Retinal pigment epithelial cell (primary cell): ENCODE data around the gene TSPYL4.

Experiments used
- DNase-seq: peaks from one replicate; pipeline ENCODE4 v3.0.0-alpha.2; 2010; ENCODE audit warnings: low read depth
- H3K4me3 ChIP-seq: 2 replicates; pipeline ENCODE4 v1.5.1; 2011; ENCODE audit warnings: mild to moderate bottlenecking, low read length, control low read depth, moderate library complexity
- TF ChIP-seq, protein P1 (sequence below): conservative IDR thresholded peaks from 2 replicates; pipeline ENCODE4 v1.5.1; 2011; ENCODE audit warnings: low read depth, low read length, control low read depth, inconsistent platforms

The TSPYL4 gene

DNA sequence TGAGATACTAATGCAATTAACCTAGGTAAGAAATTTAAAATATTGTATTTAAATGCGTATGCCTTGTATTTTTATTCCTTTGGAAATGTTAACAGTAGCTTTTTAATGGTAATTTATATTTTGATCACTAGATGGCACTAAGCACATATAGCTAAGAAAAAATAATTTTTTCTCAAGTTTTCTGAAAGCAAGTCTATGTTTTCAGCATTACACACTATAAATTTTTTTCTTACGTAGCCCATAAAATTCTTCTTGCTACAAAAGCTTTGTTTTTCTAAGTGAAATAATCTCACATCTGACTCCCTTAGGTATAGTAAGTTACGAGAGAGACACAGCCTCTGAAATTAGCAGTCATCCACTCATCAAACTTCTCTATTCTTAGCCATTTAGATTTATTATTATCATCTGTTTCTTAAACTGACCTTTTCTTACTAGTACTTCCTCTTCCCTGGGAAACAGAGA, 35.7 kb downstream of the TSPYL4 start:
- DNase-seq: no peak
- no peak overlapping the region for H3K4me3 ChIP-seq
- TF ChIP-seq, protein P1, sequence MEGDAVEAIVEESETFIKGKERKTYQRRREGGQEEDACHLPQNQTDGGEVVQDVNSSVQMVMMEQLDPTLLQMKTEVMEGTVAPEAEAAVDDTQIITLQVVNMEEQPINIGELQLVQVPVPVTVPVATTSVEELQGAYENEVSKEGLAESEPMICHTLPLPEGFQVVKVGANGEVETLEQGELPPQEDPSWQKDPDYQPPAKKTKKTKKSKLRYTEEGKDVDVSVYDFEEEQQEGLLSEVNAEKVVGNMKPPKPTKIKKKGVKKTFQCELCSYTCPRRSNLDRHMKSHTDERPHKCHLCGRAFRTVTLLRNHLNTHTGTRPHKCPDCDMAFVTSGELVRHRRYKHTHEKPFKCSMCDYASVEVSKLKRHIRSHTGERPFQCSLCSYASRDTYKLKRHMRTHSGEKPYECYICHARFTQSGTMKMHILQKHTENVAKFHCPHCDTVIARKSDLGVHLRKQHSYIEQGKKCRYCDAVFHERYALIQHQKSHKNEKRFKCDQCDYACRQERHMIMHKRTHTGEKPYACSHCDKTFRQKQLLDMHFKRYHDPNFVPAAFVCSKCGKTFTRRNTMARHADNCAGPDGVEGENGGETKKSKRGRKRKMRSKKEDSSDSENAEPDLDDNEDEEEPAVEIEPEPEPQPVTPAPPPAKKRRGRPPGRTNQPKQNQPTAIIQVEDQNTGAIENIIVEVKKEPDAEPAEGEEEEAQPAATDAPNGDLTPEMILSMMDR: no peak

DNA sequence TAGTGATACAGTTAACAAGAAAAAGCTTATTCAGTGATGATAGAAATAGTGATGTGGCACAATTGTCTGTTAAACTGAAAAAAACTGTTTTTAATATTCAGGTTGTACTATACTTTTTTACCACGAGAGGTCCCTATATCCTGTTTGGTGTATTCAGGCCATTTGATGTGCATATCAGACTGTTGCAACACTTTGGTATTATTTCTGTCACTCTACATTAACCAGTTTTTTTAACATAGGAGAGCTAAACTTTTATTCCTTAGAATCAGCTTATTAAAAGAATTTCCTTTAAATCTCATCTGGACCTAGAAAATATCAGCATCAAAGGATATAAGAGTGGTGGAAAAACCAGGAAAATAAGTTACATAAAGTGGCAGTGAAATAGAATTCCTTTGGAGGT, 36.8 kb downstream of the TSPYL4 start:
- no peak for DNase-seq
- H3K4me3 ChIP-seq: no peak overlapping the region
- TF ChIP-seq, protein P1: peak; percentile 53

DNA sequence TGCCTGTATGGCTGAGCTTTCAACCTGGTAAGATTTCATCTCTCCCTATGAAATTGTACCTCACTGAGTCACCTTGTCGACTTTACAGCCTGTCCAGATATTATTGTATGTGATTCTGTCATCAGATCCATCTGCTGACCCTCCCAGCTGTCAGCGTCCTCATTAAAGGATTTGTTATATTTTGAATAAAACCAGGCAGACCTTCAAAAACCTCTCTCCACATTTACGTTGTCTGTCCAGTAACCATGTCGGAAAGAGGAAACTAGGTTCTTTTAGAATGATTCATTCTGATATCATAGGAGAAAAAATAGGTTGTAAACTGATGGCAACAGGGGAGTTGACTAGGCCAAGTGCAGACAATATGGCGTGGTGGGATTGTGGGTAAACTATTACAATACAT, 38.5 kb downstream of the TSPYL4 start:
- no peak for DNase-seq
- H3K4me3 ChIP-seq: no peak overlapping the region
- TF ChIP-seq, protein P1: no peak

DNA sequence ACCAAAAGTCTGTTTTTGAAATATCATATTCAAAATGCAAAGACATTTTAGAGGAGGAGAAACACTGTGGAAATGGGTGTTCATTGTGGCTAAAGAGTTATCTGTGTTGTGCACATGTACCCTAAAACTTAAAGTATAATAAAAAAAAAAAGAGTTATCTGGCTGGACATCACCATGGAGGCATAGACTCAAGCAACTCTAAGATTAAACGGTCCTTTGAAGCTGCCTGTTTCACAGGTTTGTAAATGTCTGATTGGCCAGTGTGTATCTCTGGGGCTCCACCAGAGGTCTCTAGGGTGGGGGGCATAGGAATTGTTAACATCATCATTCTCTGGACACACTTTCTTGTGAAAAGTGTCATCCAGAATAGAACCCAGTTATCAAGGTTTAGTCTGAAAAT, 39.2 kb downstream of the TSPYL4 start:
- no peak overlapping the region for H3K4me3 ChIP-seq
- no peak for DNase-seq
- TF ChIP-seq, protein P1: no peak

DNA sequence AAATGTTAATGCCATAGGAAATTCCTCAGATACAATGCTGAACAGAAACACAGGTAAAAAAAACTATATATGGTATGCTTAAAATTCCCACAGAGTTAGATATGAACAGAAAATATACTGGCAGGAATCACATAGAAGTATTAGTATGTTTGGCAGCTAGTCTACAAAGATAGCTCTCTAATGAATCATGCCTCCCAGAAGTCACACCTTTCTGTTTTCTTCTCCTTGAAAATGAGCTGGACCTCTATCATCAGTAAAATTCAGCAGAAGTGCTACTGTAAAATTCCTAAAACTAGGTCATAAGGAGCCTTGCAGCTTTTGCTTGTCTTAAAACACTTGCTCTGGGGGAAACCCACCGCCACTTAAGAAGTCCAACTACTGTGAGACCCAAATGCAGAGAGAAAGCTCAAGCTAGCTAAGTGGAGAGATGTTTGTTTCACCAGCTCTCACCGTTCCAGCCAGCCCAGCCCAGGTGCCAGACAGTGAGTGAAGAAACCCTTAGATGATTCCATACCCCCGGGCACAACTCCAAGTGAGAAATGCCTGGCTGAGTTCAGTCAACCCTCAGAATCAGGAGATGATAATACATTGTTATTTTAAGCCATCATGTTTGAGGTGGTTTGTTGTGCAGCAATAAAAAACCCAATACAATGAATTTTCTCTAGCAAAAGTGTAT, 43.0 kb downstream of the TSPYL4 start:
- TF ChIP-seq, protein P1: no peak
- DNase-seq: no peak
- H3K4me3 ChIP-seq: no peak overlapping the region

GRCh38 chr6:116210316-116210715, 43.6 kb downstream of the TSPYL4 start:
- no peak for DNase-seq
- no peak overlapping the region for H3K4me3 ChIP-seq
- TF ChIP-seq, protein P1: no peak

- TF ChIP-seq, protein P1: no peak
- H3K4me3 ChIP-seq: no peak overlapping the region
- no peak for DNase-seq
Measured at GRCh38 chr6:116208056-116208785, 45.7 kb downstream of the TSPYL4 start.
